ENCODE results near the gene OR6J1. TPM values are rescaled to one million over a fixed set of nuclear protein-coding genes. Genes with fewer than 3 reads are reported as not detected.

Gene OR6J1
- total and polyA plus RNA-seq, 2 of the 13 experiments (the other 11 are each of a cell fraction or from before 2014, with no cell fraction given), result not detected

DNA sequence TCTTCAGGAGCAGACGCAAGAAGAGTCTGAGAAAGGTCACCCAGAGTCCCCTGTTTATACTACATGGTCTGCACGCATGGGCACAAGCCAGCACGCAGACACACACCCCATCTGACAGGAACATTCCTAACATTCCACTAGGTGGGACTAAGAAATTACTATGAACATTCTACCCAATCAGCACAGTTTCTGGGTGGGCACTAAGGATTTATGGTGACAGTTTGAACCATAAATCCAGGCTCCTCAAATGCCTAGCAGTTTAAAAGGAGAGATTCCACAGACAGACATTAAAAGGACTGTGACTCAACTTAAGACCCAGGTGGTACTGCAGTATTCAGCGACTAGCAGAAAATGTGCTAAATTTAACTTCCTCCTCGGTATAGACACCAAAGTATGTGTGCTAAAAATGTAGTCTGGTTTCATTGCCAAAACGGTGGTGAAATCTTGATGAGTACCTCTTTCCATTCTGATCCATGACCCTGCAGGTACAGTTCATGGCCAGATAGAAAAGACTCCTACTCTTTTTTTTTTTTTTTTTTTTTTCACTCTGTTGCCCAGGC is 29.8 kb downstream of the OR6J1 start:
- peaks cover 14% of the 10 kb centered on the region for H3K4me1 ChIP-seq (ENCODE audit: insufficient read depth, low read length)
- DNase-seq (ENCODE audit: low spot score) (peak; percentile 83), ATAC-seq (peak; percentile 88), FAIRE-seq (peak; percentile 55)
- no peaks in the 10 kb centered on the region for H3K27me3 ChIP-seq (ENCODE audit: control insufficient read depth in 1 of 2, insufficient read depth in 2 of 2, low read length in 2 of 2)
- CTCF ChIA-PET (ENCODE audit: low intra/inter-chr PET ratio, low total read pairs), result no interaction called here
- in situ Hi-C loops (cut with HindIII; ENCODE audit: extremely low pct_ligation_motif_present, low pct_unique_long_range_greater_than_20kb) (no loop called here), intact Hi-C loops (cut with micrococcal nuclease; ENCODE audit: unreplicated experiment) (loop anchor here (2.0 kb wide), 1 partner anchor 16 kb away; the partner anchor contains the start of gene ABHD4)
- H3K9ac ChIP-seq (ENCODE audit: insufficient read depth, low read depth, low read length), result no peak overlapping the region
- no peaks in the 10 kb centered on the region for H4K20me1 ChIP-seq (ENCODE audit: insufficient read depth, low read length)
- no peaks in the 10 kb centered on the region for H3K79me2 ChIP-seq (ENCODE audit: insufficient read depth, low read length)
- no peak overlapping the region for H3K4me3 ChIP-seq (replicated peaks in 1 of 3; ENCODE audit: insufficient read depth in 1 of 3, low read depth in 2 of 3, low read length in 3 of 3)
- WGBS (ENCODE audit: low lambda C conversion rate), result 6% methylated on average over 6 of the region's 6 CpGs
- peaks cover 13 to 21% of the 10 kb centered on the region in 2 experiments; a peak in 4 of 5 replicates for H3K36me3 ChIP-seq (replicated peaks in 1 of 2; ENCODE audit: control insufficient read depth in 1 of 2, insufficient read depth in 2 of 2, low read length in 2 of 2)
- H3K27ac ChIP-seq (ENCODE audit: extremely low read length, insufficient read depth, low read length), result no peak overlapping the region
- POLR2A ChIA-PET, result no interaction called here
- no peaks in the 10 kb centered on the region for H3K9me3 ChIP-seq (ENCODE audit: low read length)
- H2AFZ ChIP-seq (ENCODE audit: low read length), result no peak overlapping the region
- BruUV-seq (replicated peaks), result no TSS peak
- peak overlapping the region; percentile 23 for H3K4me2 ChIP-seq (ENCODE audit: low read depth, low read length)
- TF ChIP-seq, protein P1, sequence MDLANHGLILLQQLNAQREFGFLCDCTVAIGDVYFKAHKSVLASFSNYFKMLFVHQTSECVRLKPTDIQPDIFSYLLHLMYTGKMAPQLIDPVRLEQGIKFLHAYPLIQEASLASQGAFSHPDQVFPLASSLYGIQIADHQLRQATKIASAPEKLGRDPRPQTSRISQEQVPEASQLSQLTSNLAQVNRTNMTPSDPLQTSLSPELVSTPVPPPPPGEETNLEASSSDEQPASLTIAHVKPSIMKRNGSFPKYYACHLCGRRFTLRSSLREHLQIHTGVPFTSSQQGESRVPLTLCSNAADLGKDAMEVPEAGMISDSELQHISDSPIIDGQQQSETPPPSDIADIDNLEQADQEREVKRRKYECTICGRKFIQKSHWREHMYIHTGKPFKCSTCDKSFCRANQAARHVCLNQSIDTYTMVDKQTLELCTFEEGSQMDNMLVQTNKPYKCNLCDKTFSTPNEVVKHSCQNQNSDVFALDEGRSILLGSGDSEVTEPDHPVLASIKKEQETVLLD (CRISPR knock-in tag; IDR thresholded peaks at IDR 0.05; ENCODE audit: low read depth), result no peak
- TF ChIP-seq RXRB (CRISPR knock-in tag; IDR thresholded peaks at IDR 0.05; ENCODE audit: borderline replicate concordance) (0 out of 2 replicates have a peak, but pooled peaks have one; percentile 28), ZNF326 (CRISPR knock-in tag; IDR thresholded peaks at IDR 0.05; ENCODE audit: borderline replicate concordance) (no peak), ARHGAP35 (CRISPR knock-in tag; IDR thresholded peaks at IDR 0.05; ENCODE audit: borderline replicate concordance) (no peak), ZNF33B (CRISPR knock-in tag; IDR thresholded peaks at IDR 0.05) (no peak), GATAD2A (CRISPR knock-in tag; IDR thresholded peaks at IDR 0.05) (no peak)
- TF ChIP-seq, protein P2, sequence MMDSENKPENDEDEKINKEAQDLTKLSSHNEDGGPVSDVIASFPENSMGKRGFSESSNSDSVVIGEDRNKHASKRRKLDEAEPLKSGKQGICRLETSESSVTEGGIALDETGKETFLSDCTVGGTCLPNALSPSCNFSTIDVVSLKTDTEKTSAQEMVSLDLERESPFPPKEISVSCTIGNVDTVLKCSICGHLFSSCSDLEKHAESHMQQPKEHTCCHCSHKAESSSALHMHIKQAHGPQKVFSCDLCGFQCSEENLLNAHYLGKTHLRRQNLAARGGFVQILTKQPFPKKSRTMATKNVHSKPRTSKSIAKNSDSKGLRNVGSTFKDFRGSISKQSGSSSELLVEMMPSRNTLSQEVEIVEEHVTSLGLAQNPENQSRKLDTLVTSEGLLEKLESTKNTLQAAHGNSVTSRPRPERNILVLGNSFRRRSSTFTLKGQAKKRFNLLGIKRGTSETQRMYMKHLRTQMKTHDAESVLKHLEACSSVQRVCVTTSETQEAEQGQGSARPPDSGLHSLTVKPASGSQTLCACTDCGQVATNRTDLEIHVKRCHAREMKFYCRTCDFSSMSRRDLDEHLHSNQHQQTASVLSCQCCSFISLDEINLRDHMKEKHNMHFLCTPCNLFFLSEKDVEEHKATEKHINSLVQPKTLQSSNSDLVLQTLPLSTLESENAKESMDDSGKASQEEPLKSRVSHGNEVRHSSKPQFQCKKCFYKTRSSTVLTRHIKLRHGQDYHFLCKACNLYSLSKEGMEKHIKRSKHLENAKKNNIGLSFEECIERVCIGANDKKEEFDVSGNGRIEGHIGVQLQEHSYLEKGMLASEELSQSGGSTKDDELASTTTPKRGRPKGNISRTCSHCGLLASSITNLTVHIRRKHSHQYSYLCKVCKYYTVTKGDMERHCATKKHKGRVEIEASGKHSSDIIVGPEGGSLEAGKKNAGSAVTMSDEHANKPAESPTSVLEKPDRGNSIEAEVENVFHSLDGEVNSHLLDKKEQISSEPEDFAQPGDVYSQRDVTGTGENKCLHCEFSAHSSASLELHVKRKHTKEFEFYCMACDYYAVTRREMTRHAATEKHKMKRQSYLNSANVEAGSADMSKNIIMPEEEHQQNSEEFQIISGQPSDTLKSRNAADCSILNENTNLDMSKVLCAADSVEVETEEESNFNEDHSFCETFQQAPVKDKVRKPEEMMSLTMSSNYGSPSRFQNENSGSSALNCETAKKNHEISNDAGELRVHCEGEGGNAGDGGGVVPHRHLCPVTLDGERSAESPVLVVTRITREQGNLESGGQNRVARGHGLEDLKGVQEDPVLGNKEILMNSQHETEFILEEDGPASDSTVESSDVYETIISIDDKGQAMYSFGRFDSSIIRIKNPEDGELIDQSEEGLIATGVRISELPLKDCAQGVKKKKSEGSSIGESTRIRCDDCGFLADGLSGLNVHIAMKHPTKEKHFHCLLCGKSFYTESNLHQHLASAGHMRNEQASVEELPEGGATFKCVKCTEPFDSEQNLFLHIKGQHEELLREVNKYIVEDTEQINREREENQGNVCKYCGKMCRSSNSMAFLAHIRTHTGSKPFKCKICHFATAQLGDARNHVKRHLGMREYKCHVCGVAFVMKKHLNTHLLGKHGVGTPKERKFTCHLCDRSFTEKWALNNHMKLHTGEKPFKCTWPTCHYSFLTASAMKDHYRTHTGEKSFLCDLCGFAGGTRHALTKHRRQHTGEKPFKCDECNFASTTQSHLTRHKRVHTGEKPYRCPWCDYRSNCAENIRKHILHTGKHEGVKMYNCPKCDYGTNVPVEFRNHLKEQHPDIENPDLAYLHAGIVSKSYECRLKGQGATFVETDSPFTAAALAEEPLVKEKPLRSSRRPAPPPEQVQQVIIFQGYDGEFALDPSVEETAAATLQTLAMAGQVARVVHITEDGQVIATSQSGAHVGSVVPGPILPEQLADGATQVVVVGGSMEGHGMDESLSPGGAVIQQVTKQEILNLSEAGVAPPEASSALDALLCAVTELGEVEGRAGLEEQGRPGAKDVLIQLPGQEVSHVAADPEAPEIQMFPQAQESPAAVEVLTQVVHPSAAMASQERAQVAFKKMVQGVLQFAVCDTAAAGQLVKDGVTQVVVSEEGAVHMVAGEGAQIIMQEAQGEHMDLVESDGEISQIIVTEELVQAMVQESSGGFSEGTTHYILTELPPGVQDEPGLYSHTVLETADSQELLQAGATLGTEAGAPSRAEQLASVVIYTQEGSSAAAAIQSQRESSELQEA (CRISPR knock-in tag; IDR thresholded peaks at IDR 0.05; ENCODE audit: not compliant biosample characterization), result no peak
- TF ChIP-seq, protein P3, sequence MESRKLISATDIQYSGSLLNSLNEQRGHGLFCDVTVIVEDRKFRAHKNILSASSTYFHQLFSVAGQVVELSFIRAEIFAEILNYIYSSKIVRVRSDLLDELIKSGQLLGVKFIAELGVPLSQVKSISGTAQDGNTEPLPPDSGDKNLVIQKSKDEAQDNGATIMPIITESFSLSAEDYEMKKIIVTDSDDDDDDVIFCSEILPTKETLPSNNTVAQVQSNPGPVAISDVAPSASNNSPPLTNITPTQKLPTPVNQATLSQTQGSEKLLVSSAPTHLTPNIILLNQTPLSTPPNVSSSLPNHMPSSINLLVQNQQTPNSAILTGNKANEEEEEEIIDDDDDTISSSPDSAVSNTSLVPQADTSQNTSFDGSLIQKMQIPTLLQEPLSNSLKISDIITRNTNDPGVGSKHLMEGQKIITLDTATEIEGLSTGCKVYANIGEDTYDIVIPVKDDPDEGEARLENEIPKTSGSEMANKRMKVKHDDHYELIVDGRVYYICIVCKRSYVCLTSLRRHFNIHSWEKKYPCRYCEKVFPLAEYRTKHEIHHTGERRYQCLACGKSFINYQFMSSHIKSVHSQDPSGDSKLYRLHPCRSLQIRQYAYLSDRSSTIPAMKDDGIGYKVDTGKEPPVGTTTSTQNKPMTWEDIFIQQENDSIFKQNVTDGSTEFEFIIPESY (CRISPR knock-in tag; IDR thresholded peaks at IDR 0.05), result no peak
- TF ChIP-seq, protein P4, sequence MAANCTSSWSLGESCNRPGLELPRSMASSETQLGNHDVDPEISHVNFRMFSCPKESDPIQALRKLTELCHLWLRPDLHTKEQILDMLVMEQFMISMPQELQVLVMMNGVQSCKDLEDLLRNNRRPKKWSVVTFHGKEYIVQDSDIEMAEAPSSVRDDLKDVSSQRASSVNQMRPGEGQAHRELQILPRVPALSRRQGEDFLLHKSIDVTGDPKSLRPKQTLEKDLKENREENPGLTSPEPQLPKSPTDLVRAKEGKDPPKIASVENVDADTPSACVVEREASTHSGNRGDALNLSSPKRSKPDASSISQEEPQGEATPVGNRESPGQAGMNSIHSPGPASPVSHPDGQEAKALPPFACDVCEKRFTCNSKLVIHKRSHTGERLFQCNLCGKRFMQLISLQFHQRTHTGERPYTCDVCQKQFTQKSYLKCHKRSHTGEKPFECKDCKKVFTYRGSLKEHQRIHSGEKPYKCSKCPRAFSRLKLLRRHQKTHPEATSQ (CRISPR knock-in tag; IDR thresholded peaks at IDR 0.05; ENCODE audit: borderline replicate concordance), result 0 out of 2 replicates have a peak, but pooled peaks have one; percentile 36
